Trophoblast cell (in vitro differentiated cells and primary cell): ENCODE measurements around the gene EID3.

Experiments used
- DNase-seq, 2 donors: peaks; one replicate each; pipeline ENCODE4 v3.0.0-alpha.2; 2016
- H2AFZ ChIP-seq: 2 replicates; pipeline ENCODE4 v1.6.1; 2013; ENCODE audit warnings: low read length, moderate library complexity, mild to moderate bottlenecking; ENCODE audit not compliant: insufficient read depth, poor library complexity
- H2AK5ac ChIP-seq: 2 replicates; pipeline ENCODE4 v1.6.1; 2013; ENCODE audit warnings: mild to moderate bottlenecking, low read length
- H2BK120ac ChIP-seq: 2 replicates; pipeline ENCODE4 v1.6.1; 2013; ENCODE audit warnings: low read length, mild to moderate bottlenecking, moderate library complexity; ENCODE audit not compliant: insufficient read depth, poor library complexity
- H2BK12ac ChIP-seq: 2 replicates; pipeline ENCODE4 v1.6.1; 2013; ENCODE audit warnings: mild to moderate bottlenecking, low read length, moderate library complexity
- H2BK5ac ChIP-seq: 2 replicates; pipeline ENCODE4 v1.6.1; 2013; ENCODE audit warnings: low read length, low read depth, moderate library complexity, mild to moderate bottlenecking; ENCODE audit not compliant: poor library complexity
- H3K14ac ChIP-seq: 2 replicates; pipeline ENCODE4 v1.6.1; 2013; ENCODE audit warnings: mild to moderate bottlenecking, low read length
- H3K18ac ChIP-seq: 2 replicates; pipeline ENCODE4 v1.6.1; 2013; ENCODE audit warnings: mild to moderate bottlenecking, low read length
- H3K23ac ChIP-seq: 2 replicates; pipeline ENCODE4 v1.6.1; 2013; ENCODE audit warnings: low read length
- H3K27ac ChIP-seq: 2 replicates; pipeline ENCODE4 v1.5.1; 2013; ENCODE audit warnings: low read depth, mild to moderate bottlenecking, inconsistent platforms, low read length, moderate library complexity
- H3K27me3 ChIP-seq: 2 replicates; pipeline ENCODE4 v1.6.1; 2013; ENCODE audit warnings: inconsistent platforms, mild to moderate bottlenecking, low read length, moderate library complexity; ENCODE audit not compliant: insufficient read depth
- H3K36me3 ChIP-seq, 2 experiments: 1 replicate in 1 of 2; 2 replicates in 1 of 2; pipeline ENCODE4 v1.6.1; 2013; ENCODE audit warnings: low read length in 2 of 2, mild to moderate bottlenecking in 2 of 2, moderate library complexity in 1 of 2; ENCODE audit not compliant: insufficient read depth in 2 of 2, control insufficient read depth in 1 of 2
- H3K4ac ChIP-seq: 2 replicates; pipeline ENCODE4 v1.6.1; 2013; ENCODE audit warnings: low read depth, mild to moderate bottlenecking, low read length, moderate library complexity
- H3K4me1 ChIP-seq, 2 experiments: 1 replicate in 1 of 2; 2 replicates in 1 of 2; pipeline ENCODE4 v1.6.1; 2013; ENCODE audit warnings: low read length in 2 of 2, mild to moderate bottlenecking in 2 of 2, moderate library complexity in 1 of 2; ENCODE audit not compliant: insufficient read depth in 2 of 2, control insufficient read depth in 1 of 2
- H3K4me2 ChIP-seq: 2 replicates; pipeline ENCODE4 v1.6.1; 2013; ENCODE audit warnings: inconsistent platforms, mild to moderate bottlenecking, low read length, moderate library complexity
- H3K4me3 ChIP-seq: 2 replicates; pipeline ENCODE4 v1.5.1; 2013; ENCODE audit warnings: mild to moderate bottlenecking, low read depth, low read length, inconsistent platforms
- H3K79me1 ChIP-seq: one replicate; pipeline ENCODE4 v1.6.1; 2013; ENCODE audit warnings: low read length
- H3K79me2 ChIP-seq: 2 replicates; pipeline ENCODE4 v1.6.1; 2013; ENCODE audit warnings: low read length, mild to moderate bottlenecking; ENCODE audit not compliant: control insufficient read depth, insufficient read depth, poor library complexity
- H3K9ac ChIP-seq: 2 replicates; pipeline ENCODE4 v1.6.1; 2013; ENCODE audit warnings: mild to moderate bottlenecking, low read length
- H3K9me3 ChIP-seq: 2 replicates; pipeline ENCODE4 v1.6.1; 2013; ENCODE audit warnings: low read depth, mild to moderate bottlenecking, control low read depth, inconsistent platforms, low read length; ENCODE audit not compliant: insufficient read depth
- H4K12ac ChIP-seq: 2 replicates; pipeline ENCODE4 v1.6.1; 2013; ENCODE audit warnings: low read depth, mild to moderate bottlenecking, low read length, moderate library complexity
- H4K8ac ChIP-seq: 2 replicates; pipeline ENCODE4 v1.6.1; 2013; ENCODE audit warnings: low read depth, mild to moderate bottlenecking, low read length, moderate library complexity
- H4K91ac ChIP-seq: one replicate; pipeline ENCODE4 v1.6.1; 2013; ENCODE audit warnings: low read depth, mild to moderate bottlenecking, low read length, moderate library complexity
- WGBS: extraction: QIAGEN DNeasy Blood & Tissue Kit; methylation state at CpG from one replicate; pipeline ENCODE4 v1.1.7; 2013; ENCODE audit warnings: missing lambda C conversion rate; ENCODE audit not compliant: insufficient read length, insufficient coverage; ENCODE audit errors: extremely low coverage; 5-methylcytosine and 5-hydroxymethylcytosine counted together

EID3 gene

DNA sequence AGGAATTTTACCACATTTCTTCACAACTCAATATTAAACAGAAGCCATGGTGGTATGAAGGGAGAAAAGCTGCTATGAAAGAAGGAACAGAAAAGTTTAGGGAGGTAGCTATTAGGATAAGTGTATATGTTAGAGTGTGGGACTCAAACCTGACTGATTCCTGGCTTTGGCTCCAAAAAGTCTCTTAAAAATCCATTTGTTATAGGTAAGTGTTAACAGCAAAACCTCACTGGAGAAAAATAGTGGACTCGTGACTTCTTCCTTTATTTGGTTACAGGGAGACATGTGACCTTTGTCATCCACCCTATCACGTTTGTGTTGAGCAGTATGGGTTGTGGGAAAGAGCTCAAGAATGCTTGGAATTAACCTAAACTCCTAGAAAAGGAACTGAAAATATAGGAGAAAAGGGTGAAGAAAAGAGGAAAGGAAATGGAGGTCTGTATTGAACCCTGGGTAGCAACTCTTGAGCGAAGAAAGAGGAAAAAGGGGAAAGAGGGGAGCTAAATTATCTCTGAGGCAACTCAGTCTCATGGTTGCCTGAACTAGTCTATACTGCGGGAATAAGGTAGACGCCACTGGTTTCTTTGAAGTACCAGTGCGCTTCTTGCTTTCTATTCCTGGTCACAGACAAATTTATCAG, 3.6 kb upstream of the EID3 start:
- no CpG with 5 or more reads among the region's 6 CpGs for WGBS

DNA sequence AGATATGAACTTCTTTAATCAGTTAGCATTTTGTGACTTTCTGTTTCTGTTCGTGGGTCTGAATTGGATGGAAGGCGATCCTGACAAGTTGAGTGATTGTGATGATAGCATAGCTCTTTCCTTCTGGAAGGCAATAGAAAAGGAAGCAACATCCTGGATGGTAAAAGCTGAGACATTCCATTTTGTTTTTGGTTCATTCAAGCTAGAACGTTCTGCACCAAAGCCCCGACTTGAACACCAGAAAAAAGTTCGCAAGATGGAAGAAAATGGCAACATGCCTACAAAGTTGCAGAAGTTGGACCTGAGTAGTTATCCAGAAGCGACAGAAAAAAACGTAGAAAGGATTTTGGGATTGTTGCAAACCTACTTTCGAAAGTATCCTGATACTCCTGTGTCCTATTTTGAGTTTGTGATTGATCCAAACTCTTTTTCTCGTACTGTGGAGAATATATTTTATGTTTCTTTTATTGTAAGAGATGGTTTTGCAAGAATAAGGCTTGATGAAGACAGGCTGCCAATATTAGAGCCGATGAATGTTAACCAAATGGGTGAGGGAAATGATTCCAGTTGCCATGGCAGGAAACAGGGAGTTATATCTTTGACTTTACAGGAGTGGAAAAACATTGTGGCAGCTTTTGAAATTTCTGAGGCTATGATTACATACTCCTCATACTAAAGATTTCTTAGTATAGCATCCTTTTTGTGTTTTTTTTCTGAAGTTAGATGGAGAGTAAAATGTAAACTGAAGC, 896 bp downstream of the EID3 start:
- H3K4me3 ChIP-seq, result no peak overlapping the region
- H3K27me3 ChIP-seq, result no peaks in the 10 kb centered on the region
- H3K23ac ChIP-seq, result no peak overlapping the region
- H4K8ac ChIP-seq, result no peak overlapping the region
- no peak overlapping the region for H3K14ac ChIP-seq
- H4K91ac ChIP-seq, result no peak overlapping the region
- H3K4me1 ChIP-seq, result peaks cover 6% of the 10 kb centered on the region in 2 experiments
- no peaks in the 10 kb centered on the region for H3K36me3 ChIP-seq
- H3K4me2 ChIP-seq, result peak overlapping the region; percentile 44
- no peak overlapping the region for H2BK5ac ChIP-seq
- no CpG with 5 or more reads among the region's 10 CpGs for WGBS
- H3K27ac ChIP-seq, result no peak overlapping the region
- no peak overlapping the region for H2AFZ ChIP-seq
- no peak overlapping the region for H3K9ac ChIP-seq
- H2AK5ac ChIP-seq, result no peak overlapping the region
- H3K79me1 ChIP-seq, result peaks cover 2% of the 10 kb centered on the region
- peaks cover 4% of the 10 kb centered on the region for H3K79me2 ChIP-seq
- H3K18ac ChIP-seq, result no peak overlapping the region
- H4K12ac ChIP-seq, result no peak overlapping the region
- no peaks in the 10 kb centered on the region for H3K9me3 ChIP-seq
- H2BK120ac ChIP-seq, result no peak overlapping the region
- peak overlapping the region; percentile 7 for H3K4ac ChIP-seq
- no peak for DNase-seq
- H2BK12ac ChIP-seq, result no peak overlapping the region

More for the DNA sequence above, 3.6 kb upstream of the EID3 start:
- Histone ChIP-seq H3K36me3 (peaks cover 2 to 4% of the 10 kb centered on the region in 2 experiments), H3K4ac (no peak overlapping the region), H2BK12ac (no peak overlapping the region), H2AFZ (no peak overlapping the region), H2BK5ac (no peak overlapping the region), H3K27me3 (no peaks in the 10 kb centered on the region), H2AK5ac (no peak overlapping the region), H3K9ac (no peak overlapping the region), H3K18ac (no peak overlapping the region), H3K4me2 (no peak overlapping the region), H4K8ac (no peak overlapping the region), H3K9me3 (no peaks in the 10 kb centered on the region), H3K4me3 (no peak overlapping the region), H3K27ac (no peak overlapping the region), H3K14ac (no peak overlapping the region), H4K12ac (no peak overlapping the region), H4K91ac (no peak overlapping the region), H3K79me2 (peaks cover 6% of the 10 kb centered on the region), H3K23ac (no peak overlapping the region), H3K4me1 (peaks cover 8 to 10% of the 10 kb centered on the region in 2 experiments), H2BK120ac (no peak overlapping the region), H3K79me1 (peaks cover 2% of the 10 kb centered on the region)
- peak; percentile 25 to 65 for DNase-seq

DNA sequence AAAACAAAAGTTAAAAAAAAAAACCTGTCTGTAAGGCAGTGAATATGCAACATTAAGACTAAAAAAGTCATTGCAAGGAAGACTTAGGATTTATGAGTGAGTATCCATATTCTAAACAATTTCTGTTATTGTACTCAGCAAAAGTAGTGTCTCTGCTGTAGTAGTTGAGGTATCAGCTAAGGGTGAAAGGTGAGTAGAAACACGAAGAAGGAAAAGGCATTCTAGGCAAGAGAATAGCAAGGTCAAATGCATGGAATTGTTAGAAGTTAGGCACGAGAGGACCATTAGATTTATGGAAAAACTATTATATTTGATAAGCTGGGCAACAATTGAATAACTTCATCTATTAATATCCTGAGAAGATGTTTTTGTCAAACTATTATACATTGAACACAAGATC, 1.8 kb downstream of the EID3 start:
- no peak overlapping the region for H3K4me3 ChIP-seq

DNA sequence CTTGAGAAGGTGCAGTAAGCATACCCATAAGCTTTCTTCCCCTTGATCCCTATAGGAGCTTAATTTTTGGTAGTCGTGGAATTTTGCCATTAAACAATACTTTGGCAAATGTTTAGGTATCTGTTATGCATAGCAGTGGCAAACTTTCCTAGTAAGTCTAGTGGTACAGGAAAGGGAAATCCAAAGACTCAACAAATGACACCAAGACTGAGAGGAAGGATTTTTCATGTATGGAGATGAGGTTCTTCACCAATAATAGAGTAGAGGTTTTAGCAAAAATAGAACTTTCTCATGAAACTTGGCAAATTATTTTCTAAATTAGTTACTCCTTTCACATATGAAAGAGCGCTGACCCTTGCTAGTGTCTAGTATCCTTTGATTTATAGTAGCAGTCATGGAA, 2.8 kb downstream of the EID3 start:
- H3K4me3 ChIP-seq, result no peak overlapping the region
- no peak overlapping the region for H2BK5ac ChIP-seq
- H3K9ac ChIP-seq, result no peak overlapping the region
- peaks cover 4% of the 10 kb centered on the region for H3K79me2 ChIP-seq
- H3K27me3 ChIP-seq, result no peaks in the 10 kb centered on the region
- H3K36me3 ChIP-seq, result peaks cover 3 to 6% of the 10 kb centered on the region in 2 experiments
- H2AK5ac ChIP-seq, result no peak overlapping the region
- H3K14ac ChIP-seq, result no peak overlapping the region
- no peak overlapping the region for H2AFZ ChIP-seq
- H3K4me2 ChIP-seq, result no peak overlapping the region
- no peak overlapping the region for H4K91ac ChIP-seq
- H3K18ac ChIP-seq, result no peak overlapping the region
- H3K79me1 ChIP-seq, result peaks cover 2% of the 10 kb centered on the region
- no peaks in the 10 kb centered on the region for H3K9me3 ChIP-seq
- peaks cover 6% of the 10 kb centered on the region in 2 experiments for H3K4me1 ChIP-seq
- H2BK120ac ChIP-seq, result no peak overlapping the region
- DNase-seq, result no peak
- no CpG with 5 or more reads among the region's 2 CpGs for WGBS
- no peak overlapping the region for H3K27ac ChIP-seq
- no peak overlapping the region for H3K23ac ChIP-seq
- no peak overlapping the region for H3K4ac ChIP-seq
- no peak overlapping the region for H2BK12ac ChIP-seq
- H4K8ac ChIP-seq, result no peak overlapping the region
- H4K12ac ChIP-seq, result no peak overlapping the region

More for the DNA sequence above, 1.8 kb downstream of the EID3 start:
- Histone ChIP-seq H3K4me2 (no peak overlapping the region), H3K36me3 (peaks cover 3% of the 10 kb centered on the region in 2 experiments), H2BK12ac (no peak overlapping the region), H4K12ac (no peak overlapping the region), H3K79me2 (peaks cover 4% of the 10 kb centered on the region), H3K9me3 (no peaks in the 10 kb centered on the region), H4K91ac (no peak overlapping the region), H2AK5ac (no peak overlapping the region), H2AFZ (no peak overlapping the region), H3K9ac (no peak overlapping the region), H3K27ac (no peak overlapping the region), H3K4ac (no peak overlapping the region), H3K18ac (no peak overlapping the region), H3K79me1 (peaks cover 2% of the 10 kb centered on the region), H2BK120ac (no peak overlapping the region), H4K8ac (no peak overlapping the region), H3K14ac (no peak overlapping the region), H3K4me1 (peaks cover 6% of the 10 kb centered on the region in 2 experiments), H3K27me3 (no peaks in the 10 kb centered on the region), H2BK5ac (no peak overlapping the region), H3K23ac (no peak overlapping the region)
- DNase-seq, result no peak
- no CpG with 5 or more reads among the region's 2 CpGs for WGBS
